ENCODE results near the gene CFB.
"Not testable (repeated sequence)": the region's sequence is repeated elsewhere in the genome, so short reads cannot be mapped to it uniquely, and the experiment has no call there.

The CFB gene

DNA sequence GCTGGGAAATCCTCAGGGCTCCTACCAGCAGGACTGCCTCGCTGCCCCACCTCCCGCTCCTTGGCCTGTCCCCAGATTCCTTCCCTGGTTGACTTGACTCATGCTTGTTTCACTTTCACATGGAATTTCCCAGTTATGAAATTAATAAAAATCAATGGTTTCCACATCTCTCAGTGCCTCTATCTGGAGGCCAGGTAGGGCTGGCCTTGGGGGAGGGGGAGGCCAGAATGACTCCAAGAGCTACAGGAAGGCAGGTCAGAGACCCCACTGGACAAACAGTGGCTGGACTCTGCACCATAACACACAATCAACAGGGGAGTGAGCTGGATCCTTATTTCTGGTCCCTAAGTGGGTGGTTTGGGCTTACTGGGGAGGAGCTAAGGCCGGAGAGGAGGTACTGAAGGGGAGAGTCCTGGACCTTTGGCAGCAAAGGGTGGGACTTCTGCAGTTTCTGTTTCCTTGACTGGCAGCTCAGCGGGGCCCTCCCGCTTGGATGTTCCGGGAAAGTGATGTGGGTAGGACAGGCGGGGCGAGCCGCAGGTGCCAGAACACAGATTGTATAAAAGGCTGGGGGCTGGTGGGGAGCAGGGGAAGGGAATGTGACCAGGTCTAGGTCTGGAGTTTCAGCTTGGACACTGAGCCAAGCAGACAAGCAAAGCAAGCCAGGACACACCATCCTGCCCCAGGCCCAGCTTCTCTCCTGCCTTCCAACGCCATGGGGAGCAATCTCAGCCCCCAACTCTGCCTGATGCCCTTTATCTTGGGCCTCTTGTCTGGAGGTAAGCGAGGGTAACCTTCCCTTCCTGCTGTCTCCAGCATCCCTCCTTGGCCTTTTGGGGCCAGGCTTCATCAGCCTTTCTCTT lies at the start of gene CFB:
TSS of gene CFB (plus strand) at position 589 of the 863 bp plus-strand sequence. CDS start at position 716, 127 bp downstream.
- DNase-seq, result peak; percentile 68

DNA sequence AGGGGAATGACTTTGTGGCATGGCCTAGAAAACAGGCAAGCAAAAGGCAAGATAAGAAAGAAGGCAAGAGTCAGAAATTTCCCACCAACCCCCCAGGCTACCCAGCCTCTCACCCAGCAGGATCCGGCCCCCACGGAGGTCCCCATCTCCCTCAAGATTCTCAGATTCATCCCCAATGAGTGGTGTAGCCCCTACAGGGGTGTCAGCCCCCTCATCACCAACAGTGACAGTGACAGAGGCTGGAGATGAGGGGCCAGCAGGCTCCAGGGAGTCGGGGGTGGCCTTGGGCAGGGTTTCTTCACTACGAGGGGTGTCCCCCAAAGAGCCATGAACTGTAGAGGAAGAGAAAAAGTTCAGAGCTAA lies 49.4 kb upstream of the CFB start:
- DNase-seq, result no peak

DNA sequence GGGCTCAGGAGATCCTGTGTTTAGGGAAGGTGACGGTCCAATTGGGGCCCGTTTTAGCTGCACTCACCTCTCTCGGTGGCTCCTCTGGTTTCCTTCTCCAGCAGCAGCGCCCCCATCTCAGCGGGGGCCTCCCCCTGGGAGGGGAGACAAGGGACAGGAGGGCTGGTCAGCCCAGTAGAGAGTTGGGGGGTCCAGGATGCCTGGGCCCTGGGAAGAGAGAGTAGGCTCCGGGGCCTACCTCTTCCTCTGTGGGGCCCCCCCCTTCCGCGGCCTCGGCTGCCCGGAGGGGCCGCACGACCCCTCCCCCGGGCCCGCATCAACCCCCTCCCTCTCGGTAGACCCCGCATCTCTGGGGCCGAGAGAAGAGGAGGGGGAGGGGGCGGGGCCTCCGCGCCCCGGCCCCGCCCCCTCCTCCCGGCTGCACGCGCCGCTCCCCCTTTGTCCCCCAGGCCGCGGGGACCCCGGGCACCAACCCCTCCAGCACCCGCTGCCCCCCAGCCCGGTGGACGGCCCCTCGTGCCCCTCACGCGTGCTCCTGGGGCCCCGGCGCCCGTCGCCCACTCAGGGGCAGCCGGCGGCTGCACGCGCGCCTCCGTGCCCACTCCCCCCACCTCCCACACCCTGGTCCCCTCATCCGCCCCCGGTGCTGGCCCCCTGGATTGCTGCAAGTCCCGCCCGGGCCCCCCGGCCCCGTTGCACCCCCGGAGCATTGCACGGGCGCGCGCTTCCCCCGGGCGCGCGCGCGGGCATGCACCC lies 48.9 kb upstream of the CFB start:
- no peak for DNase-seq

DNA sequence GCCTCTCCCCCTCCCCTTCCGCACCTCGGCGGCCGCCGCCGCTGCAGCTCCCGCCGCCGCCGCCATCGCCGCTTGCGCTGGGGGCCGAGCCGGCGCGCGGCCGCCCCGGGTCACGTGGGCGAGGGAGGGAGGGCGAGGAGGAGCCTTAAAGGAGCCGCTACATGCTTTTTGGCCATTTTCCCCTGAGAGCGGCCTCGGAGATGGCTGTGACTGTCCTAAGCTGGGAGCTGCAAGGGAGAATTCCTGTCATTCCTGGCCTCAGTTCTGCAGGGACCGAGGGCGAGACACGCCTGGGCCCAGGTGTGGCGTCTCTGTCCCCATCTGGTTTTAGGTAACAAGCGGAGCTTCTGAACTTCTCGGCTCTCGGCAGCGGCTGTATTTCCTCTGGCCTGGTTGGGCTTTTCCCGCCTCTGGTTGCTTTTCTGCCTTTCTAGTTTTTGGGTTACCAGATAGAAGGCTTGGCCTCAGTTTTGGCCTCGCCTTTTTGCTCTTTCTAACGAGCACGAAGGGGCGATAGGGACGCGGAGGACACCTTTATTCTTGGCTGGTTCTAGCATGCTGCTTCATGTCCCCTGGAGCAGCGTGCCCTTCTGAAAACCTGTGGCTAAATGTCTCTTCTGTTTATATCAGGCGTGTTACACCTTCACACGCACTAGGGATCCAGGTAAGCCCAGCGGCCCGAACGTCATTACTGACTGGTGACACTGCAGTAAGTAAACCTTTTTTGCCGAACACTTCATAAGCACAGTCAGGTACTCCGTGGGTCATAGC lies 48.1 kb upstream of the CFB start, which contains the start of gene EHMT2:
TSS of gene EHMT2 (minus strand) at position 87 of the 771 bp plus-strand sequence. CDS start at position 66, 21 bp downstream.
- peak; percentile 39 for DNase-seq

DNA sequence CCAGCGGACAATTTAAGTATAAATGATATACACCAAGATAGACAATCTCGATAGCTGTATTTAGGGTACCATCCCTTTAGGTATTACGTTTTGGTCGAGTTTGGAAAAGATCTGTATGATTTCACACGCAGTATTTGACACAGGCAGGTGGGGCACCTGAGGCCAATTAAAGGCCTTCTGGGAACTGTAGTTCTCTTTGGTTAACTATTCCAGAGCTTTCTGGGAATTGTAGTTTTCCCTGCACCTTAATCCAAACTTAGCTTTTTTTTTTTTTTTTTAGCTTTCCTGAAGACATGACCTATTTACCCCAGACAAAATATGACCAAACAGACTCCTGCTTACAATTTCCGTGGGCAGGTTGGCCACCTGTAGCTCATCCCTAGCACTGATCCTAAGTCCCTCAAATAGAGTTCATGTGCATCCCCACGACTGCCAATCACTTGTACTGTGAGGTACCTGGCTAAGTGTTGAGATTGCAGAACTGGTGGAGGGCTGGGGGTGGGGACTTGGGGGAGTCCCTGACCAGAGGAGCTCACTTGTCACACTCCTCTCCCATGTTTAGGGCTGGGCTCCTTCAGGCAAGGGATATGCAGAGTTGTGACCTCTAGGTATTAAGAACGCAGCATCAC lies 47.4 kb upstream of the CFB start:
- no peak for DNase-seq

DNA sequence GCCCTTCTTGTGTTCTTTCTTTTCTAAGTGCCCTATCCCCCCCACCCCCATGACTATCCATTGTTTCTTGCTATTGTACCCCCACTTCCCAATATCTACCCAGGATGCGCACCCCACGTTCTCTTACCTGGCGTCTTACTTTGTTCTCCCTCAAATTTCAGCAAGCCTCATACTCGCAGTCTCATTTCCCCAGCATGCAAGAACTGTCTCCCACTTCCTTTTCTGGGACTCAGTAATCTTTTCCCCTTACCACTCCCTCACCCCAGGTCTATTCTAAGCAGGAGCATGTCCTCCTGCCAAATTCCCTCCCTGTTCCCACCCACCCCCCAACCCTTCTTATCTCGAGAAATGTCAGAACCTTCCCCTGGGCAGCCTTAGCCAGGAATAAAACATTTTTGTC lies 46.7 kb upstream of the CFB start:
- DNase-seq, result no peak

DNA sequence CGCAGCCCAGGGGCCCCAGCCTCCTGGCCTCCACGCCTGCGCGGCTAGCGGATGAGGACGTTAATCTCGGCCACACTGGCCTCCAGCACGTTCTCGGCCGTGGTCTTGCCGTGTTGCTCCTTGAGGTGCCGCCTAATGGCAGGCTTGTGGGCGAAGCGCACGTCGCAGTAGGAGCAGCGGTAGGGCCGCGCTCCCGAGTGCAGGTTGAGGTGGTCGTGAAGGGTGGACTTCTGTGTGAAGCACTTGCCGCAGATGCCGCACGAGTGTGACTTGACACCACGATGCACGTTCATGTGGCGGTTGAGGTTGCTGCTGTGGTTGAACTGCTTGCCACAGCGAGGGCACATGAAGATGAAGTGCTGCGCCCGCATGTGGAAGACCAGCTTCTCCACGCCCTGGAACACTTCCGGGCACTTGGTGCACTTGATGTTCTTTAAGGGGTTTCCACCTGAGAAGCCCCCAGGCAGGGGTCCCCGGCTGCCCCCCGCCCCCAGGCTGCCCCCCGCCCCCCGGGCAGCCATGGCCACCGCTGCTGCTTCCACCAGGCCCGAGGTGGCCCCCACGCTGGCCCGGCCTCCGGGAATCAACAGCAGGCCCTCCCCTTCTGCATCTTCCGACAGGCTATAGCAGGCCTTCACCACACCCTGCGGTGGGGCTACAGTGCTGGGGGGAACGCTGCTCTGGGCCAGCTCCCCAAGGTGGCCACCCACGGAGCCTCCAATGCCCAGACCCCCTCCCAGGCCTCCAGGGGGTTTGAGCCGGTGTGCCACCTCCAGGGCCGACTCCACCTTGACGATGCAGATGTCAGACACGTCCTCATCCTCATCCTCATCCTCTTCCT lies 45.8 kb upstream of the CFB start:
- DNase-seq, result no peak

DNA sequence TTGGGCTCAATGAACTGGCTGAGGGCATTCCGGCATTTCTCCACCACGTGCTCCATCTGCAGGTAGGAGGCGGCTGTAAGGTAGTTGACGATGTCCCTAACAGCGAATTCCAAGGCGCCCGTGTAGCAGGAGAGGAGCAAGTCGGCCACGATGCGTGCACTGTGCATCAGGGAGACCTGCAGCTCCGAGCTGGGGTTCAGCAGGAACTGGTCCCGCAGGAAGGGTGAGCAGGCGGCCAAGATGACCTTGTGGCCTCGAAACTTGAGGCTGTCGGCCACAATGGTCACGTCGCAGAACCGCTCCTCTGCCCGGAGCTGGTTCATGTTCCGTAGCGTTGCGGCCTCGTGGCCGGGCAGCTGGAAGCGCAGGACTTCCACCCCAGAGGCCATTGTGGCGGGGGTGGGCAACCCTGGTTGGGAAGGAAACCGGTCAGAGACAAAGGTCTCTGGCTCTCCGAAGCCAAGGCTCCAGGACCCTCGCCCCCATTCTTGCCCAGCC lies 44.9 kb upstream of the CFB start:
- DNase-seq, result no peak

DNA sequence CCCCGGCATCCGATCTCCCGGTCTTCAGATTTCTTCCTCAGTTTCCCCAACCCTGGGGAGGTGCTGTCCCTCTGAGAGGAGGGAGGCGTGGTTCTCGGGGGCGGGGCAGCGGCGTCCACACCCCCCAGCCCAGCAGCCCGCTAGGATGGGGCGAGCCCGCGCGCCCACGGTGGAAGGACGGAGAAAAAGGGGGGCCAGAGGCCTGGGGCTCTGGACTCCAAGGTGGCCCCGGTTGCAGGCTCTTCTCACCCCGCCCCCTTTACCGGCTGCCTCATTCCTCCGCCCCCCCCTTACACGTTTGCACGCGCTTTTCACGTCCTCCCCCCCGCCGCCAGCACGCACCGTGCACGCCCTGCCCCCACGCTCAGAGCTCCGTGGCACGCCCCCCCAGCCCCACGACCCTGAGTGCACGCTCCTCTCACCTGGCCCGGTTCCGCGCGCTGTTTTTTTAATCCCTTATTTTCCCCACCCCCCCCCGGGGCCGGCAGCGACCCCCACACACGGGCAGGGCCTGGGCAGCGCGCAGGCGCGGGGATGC lies 44.4 kb upstream of the CFB start:
- DNase-seq, result no peak

DNA sequence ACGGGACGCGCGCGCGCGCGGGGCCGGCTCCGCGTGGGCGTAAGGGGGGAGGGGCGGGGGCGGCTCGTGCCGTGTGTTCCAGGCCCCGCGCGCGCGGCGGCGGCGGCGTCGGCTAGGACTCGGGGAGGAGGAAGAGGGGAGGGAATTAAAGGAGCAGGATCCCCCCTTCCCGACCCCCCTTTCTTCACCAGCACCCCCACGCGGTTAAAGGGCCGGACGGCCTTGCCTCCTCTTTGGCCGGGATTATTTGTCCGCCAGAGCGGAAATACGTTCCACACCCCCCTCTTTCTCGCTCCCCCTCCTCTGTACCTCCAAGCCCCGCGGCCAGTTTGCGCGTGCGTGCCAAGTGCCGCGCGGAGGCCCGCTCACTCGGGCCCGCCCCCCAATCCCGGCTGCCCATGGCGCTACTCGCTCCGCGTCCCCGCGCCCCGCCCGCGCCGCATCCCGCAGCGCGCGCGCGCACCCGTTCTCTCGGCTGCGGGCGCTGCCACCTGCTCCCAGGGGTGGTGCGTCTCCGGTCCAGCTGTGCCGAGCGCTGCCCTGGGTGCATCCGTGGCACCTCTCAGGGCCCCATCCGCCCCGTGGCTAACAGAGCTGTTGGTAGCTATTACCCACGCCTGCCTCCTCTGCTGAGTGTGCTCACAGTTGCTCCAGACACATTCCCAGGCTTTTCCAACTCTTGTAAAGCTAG lies 43.8 kb upstream of the CFB start, which contains the start of gene ZBTB12:
TSS of gene ZBTB12 (minus strand) at position 134 of the 691 bp plus-strand sequence. CDS start 781 bp downstream, outside the sequence.
- peak; percentile 79 for DNase-seq

DNA sequence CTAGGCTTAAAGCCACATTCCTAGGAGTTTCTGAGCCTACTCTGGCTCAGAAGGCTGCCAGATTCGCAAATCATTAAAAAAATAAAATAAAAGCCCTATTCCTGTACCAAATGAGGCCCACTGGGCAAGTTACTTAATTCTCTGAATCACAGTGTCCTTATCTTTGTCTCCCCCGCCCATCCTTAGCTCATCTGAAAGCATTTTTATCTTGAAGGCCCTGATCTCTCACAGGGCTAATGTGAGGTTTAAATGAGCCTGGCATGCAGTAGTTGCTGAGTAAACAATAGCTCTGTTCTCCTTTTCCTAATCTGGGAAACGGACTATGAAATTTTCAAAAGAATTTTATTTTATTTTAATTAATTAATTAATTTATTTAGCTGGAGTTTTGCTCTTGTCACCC lies 41.9 kb upstream of the CFB start:
- DNase-seq, result no peak

DNA sequence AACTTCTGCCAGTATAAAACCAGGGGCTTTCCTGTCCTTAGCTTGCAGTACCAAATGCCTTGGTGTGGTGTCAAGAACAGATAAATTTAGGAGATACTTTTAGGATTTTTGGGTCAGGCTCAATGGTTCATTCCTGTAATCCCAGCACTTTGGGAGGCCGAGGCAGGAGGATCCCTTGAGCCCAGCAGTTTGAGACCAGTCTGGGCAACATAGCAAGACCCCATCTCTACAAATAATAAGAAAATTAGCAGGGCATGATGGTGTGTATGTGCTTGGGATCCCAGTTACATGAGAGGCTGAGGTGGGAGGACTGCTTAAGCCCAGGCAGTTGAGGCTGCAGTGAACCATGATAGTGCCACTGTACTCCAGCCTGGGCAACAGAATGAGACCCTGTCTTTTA lies 40.9 kb upstream of the CFB start:
- DNase-seq, result no peak

DNA sequence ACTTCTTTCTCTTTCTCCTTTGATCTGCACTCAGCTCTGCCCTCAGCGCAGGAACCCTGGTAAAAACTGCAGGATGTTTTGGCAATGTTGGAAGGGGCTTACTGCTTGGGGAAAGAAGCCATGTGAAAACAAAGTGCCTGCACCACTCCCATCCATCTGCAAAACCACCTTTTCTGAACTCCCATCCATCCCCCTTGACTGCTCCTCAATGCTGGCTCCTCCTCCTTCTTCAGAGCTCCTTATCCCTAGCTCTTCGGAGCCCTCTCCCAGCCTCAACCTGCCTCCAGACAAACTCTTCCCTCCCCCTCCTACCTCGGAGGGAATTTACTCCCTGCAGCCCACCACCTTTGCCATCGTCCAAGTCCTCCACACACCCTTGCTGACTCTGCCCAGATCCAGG lies 39.8 kb upstream of the CFB start:
- no peak for DNase-seq

DNA sequence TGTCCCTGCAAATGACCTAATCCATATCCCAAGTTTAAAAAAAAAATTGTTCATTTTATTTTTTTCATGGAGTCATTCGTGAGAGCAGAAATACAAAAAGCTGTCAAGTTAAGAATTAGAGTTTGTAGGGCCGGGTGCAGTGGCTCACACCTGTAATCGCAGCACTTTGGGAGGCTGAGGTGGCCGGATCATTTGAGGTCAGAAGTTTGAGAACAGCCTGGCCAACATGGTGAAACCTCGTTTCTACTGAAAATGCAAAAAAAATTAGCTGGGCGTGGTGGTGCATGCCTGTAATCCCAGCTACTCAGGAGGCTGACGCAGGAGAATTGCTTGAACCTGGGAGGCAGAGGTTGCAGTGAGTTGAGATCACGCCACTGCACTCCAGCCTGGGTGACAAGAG lies 39.2 kb upstream of the CFB start:
- not testable (repeated sequence) for DNase-seq

DNA sequence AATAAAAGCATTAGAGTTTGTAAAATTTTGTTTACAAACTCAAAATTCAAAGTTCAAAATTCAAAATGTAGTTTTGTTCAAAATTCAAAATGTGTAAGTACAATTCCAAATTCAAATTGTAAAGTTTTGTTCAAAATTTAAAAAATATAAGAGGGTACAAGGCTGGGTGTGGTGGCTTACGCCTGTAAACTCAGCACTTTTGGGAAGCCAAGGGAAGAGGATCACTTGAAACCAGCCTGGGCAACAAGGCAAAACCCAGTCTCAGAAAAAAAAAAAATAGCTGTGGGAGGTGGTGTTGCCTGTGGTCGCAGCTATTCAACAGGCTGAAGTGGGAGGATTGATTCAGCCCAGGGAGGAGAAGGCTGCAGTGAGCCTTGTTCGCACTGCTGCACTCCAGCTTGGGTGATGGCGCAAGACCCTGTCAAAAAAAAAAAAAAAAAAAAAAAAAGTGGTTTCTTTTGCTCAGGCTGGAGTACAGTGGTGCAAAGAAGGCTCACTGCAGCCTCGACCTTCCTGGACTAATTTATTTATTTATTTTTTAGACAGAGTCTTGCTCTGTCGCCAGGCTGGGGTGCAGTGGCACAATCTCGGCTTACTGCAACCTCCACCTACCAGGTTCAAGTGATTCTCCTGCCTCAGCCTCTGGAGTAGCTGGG lies 38.6 kb upstream of the CFB start:
- no peak for DNase-seq

DNA sequence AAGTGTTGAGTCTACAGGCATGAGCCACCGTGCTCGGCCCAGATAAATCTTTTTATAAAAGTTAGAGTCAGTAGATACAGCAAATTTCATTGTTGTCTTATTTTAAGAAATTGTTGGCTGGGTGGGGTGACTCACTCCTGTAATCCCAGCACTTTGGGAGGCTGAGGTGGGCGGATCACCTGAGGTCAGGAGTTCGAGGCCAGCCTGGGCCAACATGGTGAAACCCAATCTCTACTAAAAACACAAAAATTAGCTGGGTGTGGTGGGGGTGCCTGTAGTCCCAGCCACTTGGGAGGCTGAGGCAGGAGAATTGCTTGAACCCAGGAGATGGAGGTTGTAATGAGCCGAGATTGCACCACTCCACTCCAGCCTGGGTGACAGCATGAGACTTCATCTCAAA lies 37.6 kb upstream of the CFB start:
- not testable (repeated sequence) for DNase-seq

DNA sequence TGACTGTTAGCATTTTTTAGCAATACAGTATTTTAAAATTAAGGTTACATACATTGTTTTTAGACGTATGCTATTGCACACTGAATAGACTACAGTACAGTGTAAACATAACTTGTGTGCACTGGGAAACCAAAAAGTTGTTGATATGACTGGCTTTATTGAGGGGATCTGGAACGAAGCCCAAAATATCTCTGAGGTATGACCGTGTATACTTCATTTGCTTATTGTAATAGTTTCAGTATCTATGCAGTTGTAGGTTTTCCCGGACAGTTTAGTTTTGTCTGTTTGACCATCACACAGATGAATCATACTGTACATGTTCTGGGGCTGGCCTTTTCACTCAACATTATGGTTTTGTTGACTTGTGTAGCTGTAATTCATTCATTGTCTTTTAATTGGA lies 37.1 kb upstream of the CFB start:
- no peak for DNase-seq

DNA sequence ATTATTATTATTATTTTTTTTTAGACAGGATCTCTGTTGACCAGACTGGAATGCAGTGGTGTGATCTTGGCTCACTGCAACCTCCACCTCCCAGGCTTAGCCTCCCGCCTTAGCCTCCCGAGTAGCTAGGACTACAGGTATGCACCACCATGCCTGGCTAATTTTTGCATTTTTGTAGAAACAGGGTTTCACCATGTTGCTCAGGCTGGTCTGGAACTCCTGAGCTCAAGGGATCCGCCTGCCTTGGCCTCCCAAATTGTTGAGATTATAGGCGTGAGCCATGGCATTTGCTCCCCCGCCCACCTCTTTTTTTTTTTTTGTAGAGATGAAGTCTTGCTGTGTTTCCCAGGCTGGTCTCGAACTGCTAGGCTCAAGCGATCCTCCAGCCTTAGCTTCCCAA lies 36.6 kb upstream of the CFB start:
- not testable (repeated sequence) for DNase-seq

DNA sequence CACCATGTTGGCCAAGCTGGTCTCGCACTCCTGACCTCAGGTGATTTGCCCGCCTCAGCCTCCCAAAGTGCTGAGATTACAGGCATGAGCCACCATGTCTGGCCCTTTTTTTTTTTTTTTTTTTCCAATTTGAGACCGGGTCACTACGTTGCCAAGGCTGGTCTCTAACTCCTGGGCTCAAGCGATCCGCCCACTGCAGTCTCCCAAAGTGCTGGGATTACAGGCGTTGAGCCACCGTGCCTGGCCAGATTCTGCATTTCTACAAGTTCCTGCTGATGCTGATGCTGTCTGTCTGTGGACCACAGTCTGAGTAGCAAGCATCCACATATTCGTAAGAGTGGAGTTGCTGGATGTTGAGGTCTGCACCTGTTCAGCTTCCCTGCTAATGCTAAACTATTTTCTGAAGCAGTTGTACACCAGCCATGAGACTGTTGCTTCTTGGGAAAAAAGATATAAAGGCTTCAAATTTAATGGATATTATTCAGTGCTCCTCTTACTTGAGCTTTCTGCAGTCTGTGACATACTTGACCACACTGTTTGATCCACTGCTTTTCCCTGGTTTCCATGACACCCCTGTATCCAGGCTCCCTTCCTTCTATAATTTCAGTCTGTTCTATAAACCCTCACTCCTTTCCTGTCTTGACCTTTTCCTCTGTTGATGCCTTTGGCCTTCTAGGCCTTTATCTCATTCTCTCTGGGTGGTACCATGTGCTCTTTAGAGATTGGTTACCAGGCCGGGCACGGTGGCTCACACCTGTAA lies 33.9 kb upstream of the CFB start:
- DNase-seq, result no peak

Data from amniotic stem cell (primary cell).